Measurements from ENCODE around the gene RCN1. TPM values are rescaled to one million over a fixed set of nuclear protein-coding genes. Genes with fewer than 3 reads are reported as not detected.

Gene RCN1
- total and polyA plus RNA-seq, 2 of the 8 experiments (the other 6 are each of a cell fraction or from before 2014, with no cell fraction given), result 45.1 to 123 TPM

- TF ChIP-seq KDM4A (IDR thresholded peaks at IDR 0.05; ENCODE audit: low read depth, low read length, severe bottlenecking) (no peak), RNF2 (IDR thresholded peaks at IDR 0.05; ENCODE audit: borderline replicate concordance, low read depth, low read length, missing control alignments, poor library complexity, severe bottlenecking) (no peak), TBP (IDR thresholded peaks at IDR 0.05; ENCODE audit: low read depth, low read length) (no peak)
Measured at GRCh38 chr11:32100495-32100894, 9.6 kb downstream of the RCN1 start (continued).

Measured in H1 (cell line).